HG02943 (cell line): ENCODE measurements around the gene ADAMTSL1.

Experiments
- ATAC-seq: cut with Tn5 transposase; IDR thresholded peaks from one replicate; pipeline ENCODE4 v1.9.1; 2021; ENCODE audit warnings: mild to moderate bottlenecking, low read depth, moderate library complexity; ENCODE audit not compliant: unreplicated experiment

The ADAMTSL1 gene

DNA sequence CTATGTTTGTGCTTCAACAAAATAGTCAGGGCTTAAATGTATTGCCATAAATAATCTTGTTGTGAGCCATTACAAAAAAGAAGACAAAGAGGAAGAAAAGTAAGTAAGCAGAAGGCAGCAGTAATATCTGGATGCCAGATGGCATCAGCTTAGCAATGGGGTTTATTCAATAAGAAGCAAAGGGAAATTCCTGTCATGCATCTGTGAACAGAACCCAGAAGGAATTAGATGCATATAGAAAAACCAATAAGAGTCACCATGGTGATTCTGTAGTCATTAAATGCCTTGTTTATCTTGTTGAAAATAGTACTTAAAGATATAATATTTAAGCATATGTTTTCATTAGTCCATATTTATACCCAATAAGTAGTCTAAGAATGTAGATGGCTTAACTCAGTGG, 216.0 kb downstream of the ADAMTSL1 start:
- ATAC-seq = no peak

DNA sequence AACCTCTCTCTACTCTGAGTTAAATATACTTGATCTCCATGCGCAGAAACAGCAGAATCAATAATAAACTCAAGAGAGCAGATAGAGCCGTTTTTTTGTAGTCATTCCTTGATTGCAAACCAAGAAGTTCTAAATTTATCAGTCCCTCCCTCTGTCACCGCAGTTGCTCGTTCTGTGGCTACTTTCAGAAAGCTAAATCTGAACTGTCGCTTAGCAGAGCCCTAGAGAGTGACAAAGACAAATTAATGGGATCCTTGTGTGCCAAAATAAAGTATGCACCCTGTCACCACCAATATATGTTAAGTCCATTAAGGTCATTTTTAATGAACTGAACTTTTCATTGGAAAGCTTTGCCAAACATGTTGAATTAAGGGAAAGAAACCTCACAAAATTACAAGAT, 218.3 kb downstream of the ADAMTSL1 start:
- no peak for ATAC-seq

GRCh38 chr9:18692962-18693361, 219.0 kb downstream of the ADAMTSL1 start:
- ATAC-seq = no peak

DNA sequence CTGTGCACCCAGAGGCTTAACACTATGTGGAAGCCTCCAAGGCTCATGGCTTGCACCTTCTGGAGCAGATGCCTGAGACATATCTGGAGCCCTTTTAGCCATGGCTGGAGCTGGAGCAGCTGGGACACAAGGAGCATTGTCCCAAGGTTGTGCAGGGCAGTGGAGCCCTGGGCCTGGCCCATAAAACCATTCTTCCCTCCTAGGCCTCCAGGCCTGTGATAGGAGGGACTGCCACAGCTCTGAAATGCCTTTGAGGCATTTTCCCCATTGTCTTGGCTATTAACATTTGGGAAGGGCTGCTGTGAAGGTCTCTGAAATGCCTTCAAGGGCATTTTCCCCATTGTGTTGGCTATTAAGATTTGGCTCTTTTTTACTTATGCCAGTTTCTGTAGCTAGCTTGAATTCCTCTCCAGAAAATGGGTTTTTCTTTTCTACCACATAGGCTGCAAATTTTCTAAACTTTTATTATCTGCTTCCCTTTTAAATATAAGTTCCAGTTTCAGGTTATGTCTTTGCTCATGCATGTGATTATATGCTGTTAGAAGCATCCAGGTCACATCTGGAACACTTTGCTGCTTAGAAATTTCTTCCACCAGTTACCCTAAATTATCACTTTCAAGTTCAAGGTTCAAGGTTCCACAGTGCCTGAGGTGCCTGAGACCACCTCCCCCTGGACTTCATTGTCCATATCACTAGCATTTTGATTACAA, 221.2 kb downstream of the ADAMTSL1 start:
- no peak for ATAC-seq

- no peak for ATAC-seq
These were observed 225.0 kb downstream of the ADAMTSL1 start for GRCh38 chr9:18698992-18699391.

- no peak for ATAC-seq
These were observed 225.8 kb downstream of the ADAMTSL1 start for GRCh38 chr9:18699764-18700163.

DNA sequence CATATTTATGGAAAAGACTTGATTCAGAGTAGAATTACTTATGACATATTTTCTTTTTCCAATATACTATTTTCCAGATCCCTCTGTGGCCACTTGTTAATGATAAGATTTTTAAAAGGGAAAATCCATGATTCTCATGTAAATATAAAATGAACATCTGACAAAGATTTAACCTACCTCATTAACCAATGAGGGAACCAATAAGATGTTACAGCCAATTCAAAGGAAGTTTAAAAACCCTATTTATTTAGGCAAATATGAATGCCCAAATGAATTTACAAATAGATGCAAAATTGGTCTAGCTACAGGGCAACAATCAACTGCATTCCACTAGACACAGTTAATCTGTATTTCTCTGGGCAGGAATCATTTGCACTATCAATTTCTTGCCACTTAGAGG, 226.8 kb downstream of the ADAMTSL1 start:
- ATAC-seq = no peak

- ATAC-seq = no peak
These were observed 229.4 kb downstream of the ADAMTSL1 start for GRCh38 chr9:18703151-18703900.

GRCh38 chr9:18703901-18704379, 230.0 kb downstream of the ADAMTSL1 start:
- no peak for ATAC-seq

GRCh38 chr9:18705796-18706392, 231.9 kb downstream of the ADAMTSL1 start:
- ATAC-seq = no peak

DNA sequence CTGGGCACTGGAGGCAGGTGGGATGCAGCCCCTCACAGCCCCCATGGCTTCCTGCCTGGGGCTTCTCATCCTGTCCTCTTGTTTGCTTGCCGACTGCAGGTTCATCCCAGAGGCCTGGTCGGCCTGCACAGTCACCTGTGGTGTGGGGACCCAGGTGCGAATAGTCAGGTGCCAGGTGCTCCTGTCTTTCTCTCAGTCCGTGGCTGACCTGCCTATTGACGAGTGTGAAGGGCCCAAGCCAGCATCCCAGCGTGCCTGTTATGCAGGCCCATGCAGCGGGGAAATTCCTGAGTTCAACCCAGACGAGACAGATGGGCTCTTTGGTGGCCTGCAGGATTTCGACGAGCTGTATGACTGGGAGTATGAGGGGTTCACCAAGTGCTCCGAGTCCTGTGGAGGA, 232.7 kb downstream of the ADAMTSL1 start:
- no peak for ATAC-seq

DNA sequence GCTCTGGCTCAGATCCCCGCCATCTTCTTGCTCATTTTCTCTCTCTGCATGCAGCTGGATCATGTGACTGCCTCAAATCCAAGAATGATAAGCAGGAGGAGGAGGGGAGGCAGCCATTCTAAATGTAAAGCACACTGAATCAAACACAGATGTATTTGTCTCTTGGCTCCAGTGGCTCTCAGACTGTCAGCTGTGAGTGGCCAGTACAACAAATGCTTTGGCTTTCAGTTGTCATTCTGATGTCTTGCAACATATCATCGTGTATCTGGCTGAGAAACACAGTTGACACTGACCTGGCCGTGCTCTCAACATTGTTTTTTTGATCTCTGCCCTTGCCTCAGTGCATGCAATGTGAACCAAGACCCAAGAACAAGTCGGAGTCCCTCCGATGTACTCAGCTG, 233.1 kb downstream of the ADAMTSL1 start:
- no peak for ATAC-seq

GRCh38 chr9:18707489-18708205, 233.7 kb downstream of the ADAMTSL1 start:
- ATAC-seq = no peak

DNA sequence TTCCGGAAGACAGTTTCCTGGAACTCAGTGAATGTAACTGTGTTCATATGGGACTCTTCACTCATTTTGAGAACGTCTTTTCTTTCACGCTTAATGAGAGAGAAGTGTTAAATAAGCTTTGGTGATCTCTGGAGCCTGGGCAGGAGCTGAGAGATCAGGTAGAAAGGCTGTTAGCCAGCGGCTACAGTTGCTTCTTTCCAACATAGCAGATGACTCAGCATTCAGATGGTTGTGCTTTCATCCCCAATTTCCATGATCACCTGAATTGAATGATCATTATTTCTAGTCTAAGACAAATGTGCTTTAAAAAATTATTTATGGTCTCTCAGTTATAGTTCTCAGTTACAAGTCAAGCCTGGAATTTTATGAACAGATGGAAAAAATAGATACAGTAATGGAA, 234.5 kb downstream of the ADAMTSL1 start:
- ATAC-seq = no peak

DNA sequence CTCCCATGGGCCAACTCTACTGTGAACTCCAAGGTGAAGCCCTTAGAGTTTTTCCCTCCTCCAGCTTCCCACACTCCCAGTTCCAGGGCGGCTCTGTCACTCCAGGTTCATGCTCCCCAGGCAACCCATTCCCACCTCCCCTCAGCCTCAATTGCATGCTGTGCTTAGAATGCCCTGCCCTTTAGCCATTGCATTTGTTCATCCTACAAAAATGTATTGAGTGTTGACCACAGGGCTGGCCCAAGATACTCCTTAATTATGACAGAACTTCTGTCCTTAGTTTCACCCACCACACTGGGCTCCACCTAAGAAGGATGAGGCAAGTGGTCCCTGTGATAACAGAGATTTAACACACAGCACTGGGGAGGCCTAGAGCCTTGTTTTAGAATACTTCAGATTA, 236.1 kb downstream of the ADAMTSL1 start:
- no peak for ATAC-seq

- ATAC-seq = no peak
These were observed 243.8 kb downstream of the ADAMTSL1 start for GRCh38 chr9:18717759-18718158.

DNA sequence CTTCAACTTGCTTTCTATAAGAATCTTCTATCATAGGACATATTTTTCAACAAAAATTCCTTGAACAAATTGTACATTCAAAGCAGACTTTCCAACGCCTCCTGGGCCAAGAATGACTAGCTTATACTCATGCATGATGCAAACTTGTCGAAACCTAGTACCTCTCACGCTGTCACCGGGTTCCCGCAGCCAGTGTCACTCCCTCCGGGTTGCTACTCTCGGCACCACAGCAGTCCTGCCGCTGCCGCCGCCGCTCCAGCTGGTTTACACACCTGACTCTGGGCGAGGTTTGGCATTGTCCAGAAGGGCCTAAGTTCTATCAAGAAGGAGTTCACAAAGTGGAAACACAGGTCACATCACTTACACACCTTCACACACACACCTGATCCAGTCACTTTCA, 244.4 kb downstream of the ADAMTSL1 start:
- no peak for ATAC-seq

DNA sequence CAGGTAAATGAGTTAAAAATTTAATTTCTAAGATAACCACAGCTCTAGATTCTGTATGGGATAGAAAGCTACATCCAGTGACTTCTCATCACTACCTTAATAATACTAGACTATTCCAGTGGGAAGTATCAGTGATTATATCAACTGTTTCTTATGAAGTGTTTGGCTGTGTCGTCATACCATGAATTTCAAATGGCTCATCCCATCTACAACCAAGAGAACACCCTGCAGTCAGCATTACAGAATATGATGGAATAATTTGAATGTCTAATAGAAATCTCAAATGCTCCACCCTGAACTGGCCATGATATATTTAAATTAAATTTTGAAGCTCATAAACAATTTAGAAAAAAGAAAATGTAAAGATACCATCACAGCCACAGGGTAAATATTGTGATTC, 245.0 kb downstream of the ADAMTSL1 start:
- no peak for ATAC-seq

DNA sequence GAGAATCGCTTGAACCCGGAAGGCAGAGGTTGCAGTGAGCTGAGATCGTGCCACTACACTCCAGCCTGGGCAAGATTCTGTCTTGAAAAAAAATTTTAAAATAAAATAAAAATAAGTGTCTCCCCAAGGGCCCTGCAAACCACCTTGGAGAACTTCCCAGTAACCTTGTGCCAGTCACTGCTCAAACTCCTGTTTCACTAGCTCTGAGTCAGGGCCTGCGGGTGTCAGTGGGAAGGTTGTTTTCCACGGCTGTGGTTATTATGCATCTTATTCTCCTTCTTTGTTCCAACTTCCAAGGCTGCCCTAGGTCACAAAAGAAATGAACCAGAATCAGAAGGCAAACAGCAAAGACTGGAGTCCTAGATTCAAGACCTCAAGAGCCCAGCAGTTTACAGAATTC, 246.7 kb downstream of the ADAMTSL1 start:
- no peak for ATAC-seq

- ATAC-seq = no peak
These were observed 247.5 kb downstream of the ADAMTSL1 start for GRCh38 chr9:18721267-18721994.
